Cardiac muscle cell (in vitro differentiated cells and primary cell): Measurements from ENCODE around the gene ATP8B1. TPM values are rescaled to one million over a fixed set of nuclear protein-coding genes. Genes with fewer than 3 reads are reported as not detected.

Source experiments
- DNase-seq, 2 donors: peaks; one replicate each; pipeline versions ENCODE4 v3.0.0 to v3.0.0-alpha.2; 2010 to 2017; ENCODE audit warnings: low read depth in 1 of 2, low spot score in 1 of 2
- H3K27ac ChIP-seq: fragments of 200-600 bp; sonication (generic); 2 replicates; pipeline ENCODE4 v1.5.1; 2016
- H3K27me3 ChIP-seq: fragments of 200-600 bp; sonication (generic); 2 replicates; pipeline ENCODE4 v1.6.0; 2016; ENCODE audit warnings: control low read depth
- H3K36me3 ChIP-seq: fragments of 200-600 bp; sonication (generic); 2 replicates; pipeline ENCODE4 v1.5.1; 2016; ENCODE audit warnings: control low read depth
- H3K4me1 ChIP-seq: fragments of 200-600 bp; sonication (generic); 2 replicates; pipeline ENCODE4 v1.8.1; 2017; ENCODE audit warnings: low read depth, mild to moderate bottlenecking, mixed run types
- H3K4me3 ChIP-seq: fragments of 200-600 bp; sonication (generic); 2 replicates; pipeline ENCODE4 v1.5.1; 2016; ENCODE audit warnings: mild to moderate bottlenecking
- H3K9me3 ChIP-seq: fragments of 200-600 bp; sonication (generic); 2 replicates; pipeline ENCODE4 v1.5.1; 2017; ENCODE audit warnings: low read depth, mild to moderate bottlenecking, control low read depth
- polyA plus RNA-seq: library from polyadenylated mRNA; unstranded; fragments of >200 nt; fragmentation: Nextera tagmentation; extraction: Ambion mirVana; gene quantifications from 2 replicates; pipeline ENCODE4 v1.2.1, GENCODE V29; 2016
- total RNA-seq: library from RNA; depleted of rRNA; stranded (reverse); fragments of >200 nt; gene quantifications from 2 replicates; pipeline ENCODE4 v1.2.3, GENCODE V29; 2016
- TF ChIP-seq, protein P1 (sequence below): IDR thresholded peaks from 2 replicates; pipeline ENCODE4 v1.5.1; 2012; ENCODE audit warnings: low read depth, mild to moderate bottlenecking, low read length

Gene ATP8B1
- total and polyA plus RNA-seq, 2 experiments from 2014 or later, result 0.17 to 0.21 TPM

DNA sequence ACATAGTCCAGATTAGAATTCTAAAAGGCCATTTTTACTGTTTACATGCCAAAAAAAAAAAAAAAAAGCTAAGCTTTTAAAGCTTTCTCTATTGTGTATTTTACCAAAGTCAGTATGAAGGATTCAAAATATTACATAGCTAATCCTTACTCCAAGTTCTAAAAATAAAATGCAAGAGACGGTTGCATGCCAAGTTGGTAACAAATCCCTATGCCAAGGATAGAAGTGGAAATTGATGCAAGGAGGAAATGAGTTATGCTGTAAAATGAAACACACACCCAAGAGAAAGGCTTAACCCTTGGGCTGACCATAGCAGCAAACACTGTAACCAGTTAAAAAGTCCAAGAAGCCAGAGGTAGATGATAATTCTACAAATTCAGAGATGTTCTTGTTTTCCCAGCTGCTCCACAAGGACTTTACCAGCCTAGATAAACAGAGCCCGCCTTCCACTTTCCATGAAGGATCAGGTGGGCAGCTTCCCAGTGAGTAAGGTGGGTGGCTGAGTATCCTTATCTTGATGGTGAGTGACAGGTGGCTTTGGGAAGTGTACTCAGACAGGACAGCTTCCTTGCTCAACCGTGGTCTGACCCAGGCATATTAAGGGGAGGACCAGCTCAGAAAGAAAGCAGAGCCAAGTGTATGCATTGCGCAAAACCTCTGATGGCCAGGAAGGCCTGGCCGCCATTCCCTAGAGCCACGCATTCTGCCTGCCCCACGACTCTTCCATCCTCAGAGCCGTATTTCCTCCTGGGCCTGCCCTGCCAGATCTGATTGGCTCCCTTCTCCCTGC is 34.4 kb downstream of the ATP8B1 start:
- Histone ChIP-seq H3K4me1 (peaks cover 5% of the 10 kb centered on the region), H3K36me3 (no peaks in the 10 kb centered on the region), H3K4me3 (no peak overlapping the region), H3K9me3 (no peaks in the 10 kb centered on the region), H3K27ac (no peak overlapping the region), H3K27me3 (no peaks in the 10 kb centered on the region)
- TF ChIP-seq, protein P1, sequence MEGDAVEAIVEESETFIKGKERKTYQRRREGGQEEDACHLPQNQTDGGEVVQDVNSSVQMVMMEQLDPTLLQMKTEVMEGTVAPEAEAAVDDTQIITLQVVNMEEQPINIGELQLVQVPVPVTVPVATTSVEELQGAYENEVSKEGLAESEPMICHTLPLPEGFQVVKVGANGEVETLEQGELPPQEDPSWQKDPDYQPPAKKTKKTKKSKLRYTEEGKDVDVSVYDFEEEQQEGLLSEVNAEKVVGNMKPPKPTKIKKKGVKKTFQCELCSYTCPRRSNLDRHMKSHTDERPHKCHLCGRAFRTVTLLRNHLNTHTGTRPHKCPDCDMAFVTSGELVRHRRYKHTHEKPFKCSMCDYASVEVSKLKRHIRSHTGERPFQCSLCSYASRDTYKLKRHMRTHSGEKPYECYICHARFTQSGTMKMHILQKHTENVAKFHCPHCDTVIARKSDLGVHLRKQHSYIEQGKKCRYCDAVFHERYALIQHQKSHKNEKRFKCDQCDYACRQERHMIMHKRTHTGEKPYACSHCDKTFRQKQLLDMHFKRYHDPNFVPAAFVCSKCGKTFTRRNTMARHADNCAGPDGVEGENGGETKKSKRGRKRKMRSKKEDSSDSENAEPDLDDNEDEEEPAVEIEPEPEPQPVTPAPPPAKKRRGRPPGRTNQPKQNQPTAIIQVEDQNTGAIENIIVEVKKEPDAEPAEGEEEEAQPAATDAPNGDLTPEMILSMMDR, result no peak
- peak in 1 of 2 donors; percentile 48 for DNase-seq

DNA sequence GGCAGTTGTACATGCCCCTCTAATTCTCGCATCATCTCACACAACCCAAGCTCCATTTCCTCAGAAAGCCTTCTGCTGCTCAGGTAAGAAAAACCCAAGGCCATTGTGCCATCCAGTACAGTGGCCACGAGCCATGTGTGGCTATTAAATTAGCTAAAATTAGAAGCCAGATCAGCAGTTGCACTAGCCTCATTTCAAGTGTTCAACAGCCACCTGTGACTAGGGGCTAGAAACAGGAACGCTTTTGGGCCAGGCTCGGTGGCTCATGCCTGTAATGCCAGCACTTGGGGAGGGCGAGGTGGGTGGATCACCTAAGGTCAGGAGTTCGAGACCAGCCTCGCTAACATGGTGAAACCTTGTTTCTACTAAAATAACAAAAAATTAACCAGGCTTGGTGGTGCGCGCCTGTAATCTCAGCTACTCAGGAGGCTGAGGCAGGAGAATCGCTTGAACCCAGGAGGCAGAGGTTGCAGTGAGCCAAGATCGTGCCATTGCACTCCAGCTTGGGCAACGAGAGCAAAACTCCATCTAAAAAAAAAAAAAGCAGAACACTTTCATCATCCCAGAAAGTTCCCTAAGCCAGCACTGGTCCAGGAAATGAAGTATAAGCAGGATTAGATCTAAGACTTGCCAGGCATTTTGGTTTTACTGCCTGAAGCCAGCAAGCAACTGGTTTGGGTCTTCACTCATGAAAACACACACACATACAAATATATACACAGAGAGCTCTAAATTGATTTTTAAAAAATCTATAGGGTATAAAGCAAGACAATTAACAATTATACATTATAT is 35.7 kb downstream of the ATP8B1 start:
- peaks cover 5% of the 10 kb centered on the region for H3K4me1 ChIP-seq
- no peak overlapping the region for H3K27ac ChIP-seq
- no peak for DNase-seq
- H3K27me3 ChIP-seq, result no peaks in the 10 kb centered on the region
- H3K4me3 ChIP-seq, result no peak overlapping the region
- H3K9me3 ChIP-seq, result no peaks in the 10 kb centered on the region
- no peaks in the 10 kb centered on the region for H3K36me3 ChIP-seq
- TF ChIP-seq, protein P1, result no peak

DNA sequence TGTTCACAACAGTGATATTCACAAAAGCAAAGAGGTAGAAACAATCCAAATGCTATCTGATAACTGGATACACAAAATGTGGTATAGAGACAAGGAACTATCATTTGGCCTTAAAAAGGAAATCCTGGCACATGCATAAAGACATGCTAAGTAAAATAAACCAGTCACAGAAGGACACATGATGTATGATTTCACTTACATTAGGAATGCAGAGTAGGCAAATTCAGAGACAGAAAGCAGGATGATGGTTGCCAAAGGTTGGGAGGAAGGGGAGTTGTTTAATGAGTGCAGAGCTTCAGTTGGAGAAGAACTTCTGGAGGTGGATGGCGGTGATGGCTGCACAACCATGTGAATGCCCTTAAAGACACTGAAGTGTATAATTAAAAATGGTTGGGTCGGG is 38.1 kb downstream of the ATP8B1 start:
- TF ChIP-seq, protein P1, result no peak
- DNase-seq, result no peak
- H3K27ac ChIP-seq, result no peak overlapping the region
- H3K9me3 ChIP-seq, result no peaks in the 10 kb centered on the region
- H3K36me3 ChIP-seq, result no peaks in the 10 kb centered on the region
- H3K4me3 ChIP-seq, result no peak overlapping the region
- peaks cover 5% of the 10 kb centered on the region for H3K4me1 ChIP-seq
- no peaks in the 10 kb centered on the region for H3K27me3 ChIP-seq

- H3K4me1 ChIP-seq, result peaks cover 5% of the 10 kb centered on the region
- H3K9me3 ChIP-seq, result no peaks in the 10 kb centered on the region
- DNase-seq, result no peak
- no peaks in the 10 kb centered on the region for H3K36me3 ChIP-seq
- no peak overlapping the region for H3K27ac ChIP-seq
- H3K27me3 ChIP-seq, result no peaks in the 10 kb centered on the region
- TF ChIP-seq, protein P1, result no peak
- H3K4me3 ChIP-seq, result no peak overlapping the region
Measured at GRCh38 chr18:57764087-57764486, 39.0 kb downstream of the ATP8B1 start.

DNA sequence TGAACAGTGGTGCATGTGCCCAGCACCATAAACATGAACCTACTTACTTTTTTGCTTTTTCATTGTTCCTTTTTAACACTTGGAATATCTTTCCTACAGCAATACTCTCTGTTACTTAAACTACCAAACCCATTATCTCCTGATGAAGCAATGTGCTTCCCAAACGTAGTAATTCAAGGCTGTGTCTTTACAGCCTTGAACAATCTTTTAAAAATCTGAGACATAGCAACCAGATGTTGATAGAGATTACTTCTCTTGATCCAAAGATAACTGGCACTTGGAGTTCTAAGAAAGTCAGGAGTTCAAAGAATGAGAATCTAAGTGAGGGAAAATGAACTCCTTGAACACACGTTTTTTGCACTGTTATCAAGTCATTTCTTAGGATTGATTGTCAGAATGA is 40.4 kb downstream of the ATP8B1 start:
- no peaks in the 10 kb centered on the region for H3K9me3 ChIP-seq
- H3K4me1 ChIP-seq, result no peaks in the 10 kb centered on the region
- H3K27ac ChIP-seq, result no peak overlapping the region
- H3K4me3 ChIP-seq, result no peak overlapping the region
- TF ChIP-seq, protein P1, result no peak
- H3K36me3 ChIP-seq, result no peaks in the 10 kb centered on the region
- no peak for DNase-seq
- H3K27me3 ChIP-seq, result no peaks in the 10 kb centered on the region
